Measurements from ENCODE around the gene ATP6V0C. TPM values are rescaled to one million over a fixed set of nuclear protein-coding genes. Genes with fewer than 3 reads are reported as not detected.

ATP6V0C gene
- total RNA-seq, 4 donors from 2014 or later: 48.1 to 73.0 (median 61.1) TPM

GRCh38 chr16:2470234-2470601 is 43.5 kb upstream of the ATP6V0C start:
- 82 to 83% methylated on average over 6 of the region's 7 CpGs for WGBS, 2 donors
- peaks cover 0 to 56% of the 10 kb centered on the region in 2 donors for H3K27me3 ChIP-seq
- TF ChIP-seq CTCF (IDR thresholded peaks at IDR 0.05) (no peak), EP300 (IDR thresholded peaks at IDR 0.05) (no peak), POLR2A (IDR thresholded peaks at IDR 0.05) (no peak)
- peaks cover 0 to 73% (median 39%) of the 10 kb centered on the region in 4 donors for H3K4me1 ChIP-seq
- H3K27ac ChIP-seq: no peak overlapping the region
- no peak overlapping the region for H3K4me3 ChIP-seq
- H3K9me3 ChIP-seq: no peaks in the 10 kb centered on the region
- H3K36me3 ChIP-seq: no peaks in the 10 kb centered on the region
- DNase-seq (ENCODE audit: low spot score in 2 of 2): no peak

GRCh38 chr16:2470603-2471015 is 43.1 kb upstream of the ATP6V0C start:
- Histone ChIP-seq H3K4me1 (peaks cover 0 to 76% (median 43%) of the 10 kb centered on the region in 4 donors), H3K27me3 (peaks cover 0 to 56% of the 10 kb centered on the region in 2 donors), H3K36me3 (no peaks in the 10 kb centered on the region), H3K27ac (peak overlapping the region in 2 of 4 donors; percentile 36 to 54), H3K9me3 (no peaks in the 10 kb centered on the region), H3K4me3 (no peak overlapping the region)
- no peak for DNase-seq (ENCODE audit: low spot score in 2 of 2)
- no peak for TF ChIP-seq EP300 (IDR thresholded peaks at IDR 0.05)
- TF ChIP-seq CTCF (IDR thresholded peaks at IDR 0.05): no peak
- no peak for TF ChIP-seq POLR2A (IDR thresholded peaks at IDR 0.05)
- 21 to 36% methylated on average over 7 to 9 of the region's 9 CpGs for WGBS, 2 donors

GRCh38 chr16:2471016-2471652 is 42.6 kb upstream of the ATP6V0C start, which contains the start of gene NTN3:
Gene NTN3 (plus strand): TSS chr16:2471297. CDS start chr16:2471702, 405 bp downstream.
- no peak for DNase-seq (ENCODE audit: low spot score in 2 of 2)
- TF ChIP-seq POLR2A (IDR thresholded peaks at IDR 0.05) (no peak), CTCF (IDR thresholded peaks at IDR 0.05) (no peak), EP300 (IDR thresholded peaks at IDR 0.05) (no peak)
- H3K4me1 ChIP-seq: peaks cover 0 to 81% (median 48%) of the 10 kb centered on the region in 4 donors
- peak within 1 kb of the TSS in 2 of 4 donors; percentile 36 to 54 for H3K27ac ChIP-seq
- H3K4me3 ChIP-seq: peak within 1 kb of the TSS in 2 of 4 donors; percentile 22 to 43
- H3K9me3 ChIP-seq: no peaks in the 10 kb centered on the region
- H3K36me3 ChIP-seq: no peaks in the 10 kb centered on the region
- H3K27me3 ChIP-seq: peaks cover 0 to 56% of the 10 kb centered on the region in 2 donors
- 0 to 1% methylated on average over 12 to 39 of the region's 59 CpGs for WGBS, 2 donors

GRCh38 chr16:2471653-2472487 is 41.9 kb upstream of the ATP6V0C start:
- 28 to 43% methylated on average over 7 to 53 of the region's 61 CpGs for WGBS, 2 donors
- peaks cover 0 to 56% of the 10 kb centered on the region in 2 donors for H3K27me3 ChIP-seq
- H3K4me1 ChIP-seq: peaks cover 0 to 84% (median 48%) of the 10 kb centered on the region in 4 donors
- peak overlapping the region in 2 of 4 donors; percentile 22 to 43 for H3K4me3 ChIP-seq
- no peaks in the 10 kb centered on the region for H3K9me3 ChIP-seq
- H3K36me3 ChIP-seq: no peaks in the 10 kb centered on the region
- H3K27ac ChIP-seq: peak overlapping the region in 1 of 4 donors; percentile 54
- TF ChIP-seq POLR2A (IDR thresholded peaks at IDR 0.05): no peak
- TF ChIP-seq EP300 (IDR thresholded peaks at IDR 0.05): no peak
- no peak for TF ChIP-seq CTCF (IDR thresholded peaks at IDR 0.05)
- DNase-seq (ENCODE audit: low spot score in 2 of 2): no peak

- Histone ChIP-seq H3K4me1 (peaks cover 0 to 79% (median 48%) of the 10 kb centered on the region in 4 donors), H3K27ac (no peak overlapping the region), H3K9me3 (no peaks in the 10 kb centered on the region), H3K4me3 (no peak overlapping the region), H3K36me3 (no peaks in the 10 kb centered on the region), H3K27me3 (peaks cover 0 to 53% of the 10 kb centered on the region in 2 donors)
- DNase-seq (ENCODE audit: low spot score in 2 of 2): no peak
- 95 to 100% methylated on average over 4 to 23 of the region's 27 CpGs for whole genome bisulfite sequencing, 2 donors
- no peak for TF ChIP-seq CTCF (IDR thresholded peaks at IDR 0.05)
- no peak for TF ChIP-seq EP300 (IDR thresholded peaks at IDR 0.05)
- no peak for TF ChIP-seq POLR2A (IDR thresholded peaks at IDR 0.05)
These were observed 41.3 kb upstream of the ATP6V0C start for GRCh38 chr16:2472488-2472864.
